GM23338 (cell line): ENCODE results near the gene EEPD1. TPM values are rescaled to one million over a fixed set of nuclear protein-coding genes. Genes with fewer than 3 reads are reported as not detected.

Source experiments
- ATAC-seq: fragments of 200-7000 bp; cut with Tn5 transposase; 3 replicates; pipeline ENCODE4 v1.9.1; 2020
- DNase-seq: peaks from one replicate; pipeline ENCODE4 v3.0.0-alpha.2; 2015; ENCODE audit warnings: low spot score
- H2AFZ ChIP-seq: fragments of 200-600 bp; sonication (generic); 2 replicates; pipeline ENCODE4 v1.8.0; 2016; ENCODE audit warnings: antibody characterized with exemption, mild to moderate bottlenecking, moderate library complexity
- H3F3A ChIP-seq: fragments of 200-600 bp; sonication (generic); replicated peaks from 2 replicates; pipeline ENCODE4 v1.8.0; 2017; ENCODE audit warnings: antibody characterized with exemption, mixed run types, low read depth
- H3K27ac ChIP-seq: fragments of 200-600 bp; sonication (generic); 2 replicates; pipeline ENCODE4 v1.6.1; 2016; ENCODE audit warnings: low read depth
- H3K27me3 ChIP-seq: fragments of 200-600 bp; sonication (generic); 2 replicates; pipeline ENCODE4 v1.8.0; 2016; ENCODE audit warnings: mild to moderate bottlenecking, mixed run types, moderate library complexity; ENCODE audit not compliant: insufficient read depth
- H3K36me3 ChIP-seq: fragments of 200-600 bp; sonication (generic); 2 replicates; pipeline ENCODE4 v1.8.0; 2016; ENCODE audit warnings: mild to moderate bottlenecking; ENCODE audit not compliant: insufficient read depth
- H3K4me1 ChIP-seq: fragments of 200-600 bp; sonication (generic); 2 replicates; pipeline ENCODE4 v1.8.0; 2016; ENCODE audit warnings: mild to moderate bottlenecking, moderate library complexity; ENCODE audit not compliant: insufficient read depth
- H3K4me2 ChIP-seq: fragments of 200-600 bp; sonication (generic); 2 replicates; pipeline ENCODE4 v1.7.1; 2017; ENCODE audit warnings: mixed run types
- H3K4me3 ChIP-seq: fragments of 200-600 bp; sonication (generic); 2 replicates; pipeline ENCODE4 v1.6.1; 2016; ENCODE audit warnings: mixed run types
- H3K79me2 ChIP-seq: fragments of 200-600 bp; sonication (generic); replicated peaks from 2 replicates; pipeline ENCODE4 v1.8.0; 2017; ENCODE audit warnings: mild to moderate bottlenecking; ENCODE audit not compliant: insufficient read depth
- H3K9me2 ChIP-seq: fragments of 200-600 bp; sonication (generic); 2 replicates; pipeline ENCODE4 v1.8.0; 2017; ENCODE audit not compliant: insufficient read depth
- H4K20me1 ChIP-seq: fragments of 200-600 bp; sonication (generic); replicated peaks from 2 replicates; pipeline ENCODE4 v1.8.0; 2017; ENCODE audit warnings: mild to moderate bottlenecking; ENCODE audit not compliant: insufficient read depth
- H3K27ac Mint-ChIP-seq: 2 replicates; pipeline ENCODE4 v1.8.0; 2020; ENCODE audit warnings: inconsistent platforms, mild to moderate bottlenecking, moderate library complexity, mixed read lengths
- H3K27me3 Mint-ChIP-seq: 3 replicates; pipeline ENCODE4 v1.8.0; 2022; ENCODE audit warnings: low read depth, mild to moderate bottlenecking, moderate library complexity, mixed read lengths, inconsistent platforms; ENCODE audit not compliant: insufficient read depth, poor library complexity
- H3K36me3 Mint-ChIP-seq: 3 replicates; pipeline ENCODE4 v1.8.0; 2021; ENCODE audit warnings: low read depth, mild to moderate bottlenecking, inconsistent platforms, moderate library complexity, mixed read lengths
- H3K4me1 Mint-ChIP-seq: 3 replicates; pipeline ENCODE4 v1.8.0; 2020; ENCODE audit warnings: mild to moderate bottlenecking, inconsistent platforms, mixed read lengths
- H3K4me3 Mint-ChIP-seq: 3 replicates; pipeline ENCODE4 v1.8.0; 2021; ENCODE audit warnings: moderate library complexity, mild to moderate bottlenecking, inconsistent platforms, mixed read lengths
- H3K9me3 Mint-ChIP-seq: 3 replicates; pipeline ENCODE4 v1.8.0; 2020; ENCODE audit warnings: moderate library complexity, mild to moderate bottlenecking, inconsistent platforms, mixed read lengths
- CREB1 ChIP-seq: fragments of 250-450 bp; sonication (Bioruptor Pico); IDR thresholded peaks from 2 replicates; pipeline ENCODE4 v1.5.0; 2020; ENCODE audit warnings: low read depth, mild to moderate bottlenecking, moderate library complexity
- CTCF ChIP-seq, 2 experiments: fragments of 200-600 bp in 1 of 2; sonication (generic) in 1 of 2; conservative IDR thresholded peaks; 2 replicates each; pipeline versions ENCODE4 v1.5.1 to v1.6.1; 2016 to 2017; ENCODE audit warnings: antibody characterized with exemption in 2 of 2, low read depth in 2 of 2, mild to moderate bottlenecking in 2 of 2, moderate library complexity in 1 of 2
- ETS1 ChIP-seq: IDR thresholded peaks from 2 replicates; pipeline ENCODE4 v1.6.1; 2016; ENCODE audit warnings: antibody characterized with exemption
- EZH2 ChIP-seq: fragments of 200-600 bp; sonication (generic); IDR thresholded peaks from one replicate; pipeline ENCODE4 v1.8.0; 2017; ENCODE audit warnings: antibody characterized with exemption, mild to moderate bottlenecking, low read depth; ENCODE audit not compliant: unreplicated experiment
- EZH2phosphoT487 ChIP-seq: fragments of 200-600 bp; sonication (generic); IDR thresholded peaks from one replicate; pipeline ENCODE4 v1.8.1; 2018; ENCODE audit warnings: antibody characterized with exemption; ENCODE audit not compliant: unreplicated experiment
- JUNB ChIP-seq: IDR thresholded peaks from one replicate; pipeline ENCODE4 v1.6.1; 2016; ENCODE audit warnings: antibody characterized with exemption; ENCODE audit not compliant: unreplicated experiment
- NANOG ChIP-seq: IDR thresholded peaks from 2 replicates; pipeline ENCODE4 v1.6.1; 2016; ENCODE audit warnings: antibody characterized with exemption, borderline replicate concordance
- POLR2AphosphoS5 ChIP-seq: IDR thresholded peaks from 2 replicates; pipeline ENCODE4 v1.6.1; 2016; ENCODE audit warnings: antibody characterized with exemption, low read depth
- REST ChIP-seq: IDR thresholded peaks from one replicate; pipeline ENCODE4 v1.6.1; 2018; ENCODE audit warnings: antibody characterized with exemption; ENCODE audit not compliant: unreplicated experiment
- STAT1 ChIP-seq: IDR thresholded peaks from one replicate; pipeline ENCODE4 v1.6.1; 2016; ENCODE audit warnings: antibody characterized with exemption; ENCODE audit not compliant: unreplicated experiment
- ZNF114 ChIP-seq: fragments of 250-450 bp; sonication (Bioruptor Pico); IDR thresholded peaks from 2 replicates; pipeline ENCODE4 v1.5.0; 2020; ENCODE audit warnings: mild to moderate bottlenecking, moderate library complexity
- ZNF331 ChIP-seq: fragments of 250-450 bp; sonication (Bioruptor Pico); IDR thresholded peaks from 2 replicates; pipeline ENCODE4 v1.5.0; 2020; ENCODE audit warnings: low read depth, mild to moderate bottlenecking, moderate library complexity
- polyA plus RNA-seq: library from polyadenylated mRNA; unstranded; fragments of >200 nt; fragmentation: Nextera tagmentation; extraction: Ambion mirVana; gene quantifications from 2 replicates; pipeline ENCODE4 v1.2.1, GENCODE V29; 2016
- total RNA-seq: library from RNA; depleted of rRNA; stranded (reverse); fragments of >200 nt; shearing (Covaris generic); gene quantifications from 2 replicates; pipeline ENCODE4 v1.2.3, GENCODE V29; 2014
- TF ChIP-seq, protein P1 (sequence below): fragments of 250-450 bp; sonication (Bioruptor Pico); IDR thresholded peaks from 2 replicates; pipeline ENCODE4 v1.5.0; 2020; ENCODE audit warnings: mild to moderate bottlenecking, moderate library complexity

Gene EEPD1
- total and polyA plus RNA-seq, 2 experiments from 2014 or later, result 4.1 to 17.1 TPM

- H3K27ac ChIP-seq, result no peak overlapping the region
- no peak overlapping the region for H3K4me2 ChIP-seq
- Mint-ChIP-seq H3K27ac (no peak overlapping the region), H3K36me3 (peaks cover 5% of the 10 kb centered on the region; the same call in 2 of the 3 replicates), H3K27me3 (peaks cover 11% of the 10 kb centered on the region), H3K9me3 (no peaks in the 10 kb centered on the region), H3K4me3 (no peak overlapping the region), H3K4me1 (peaks cover 19% of the 10 kb centered on the region)
- 0 out of 2 replicates have a peak, but pooled peaks cover 5% of the 10 kb centered on the region for H3K9me2 ChIP-seq
- no peak overlapping the region for H2AFZ ChIP-seq
- no peak overlapping the region for H3K4me3 ChIP-seq
- H3K36me3 ChIP-seq, result no peaks in the 10 kb centered on the region
- no peaks in the 10 kb centered on the region for H3F3A ChIP-seq
- no peaks in the 10 kb centered on the region for H3K4me1 ChIP-seq
- DNase-seq, result no peak
- no peaks in the 10 kb centered on the region for H3K27me3 ChIP-seq
- H4K20me1 ChIP-seq, result no peaks in the 10 kb centered on the region
- no peak for ATAC-seq
- no peaks in the 10 kb centered on the region for H3K79me2 ChIP-seq
- TF ChIP-seq EZH2, result no peak
- TF ChIP-seq ZNF114 (CRISPR knock-in tag), result no peak
- no peak for TF ChIP-seq CREB1 (CRISPR knock-in tag)
- TF ChIP-seq ETS1, result no peak
- no peak for TF ChIP-seq ZNF331 (CRISPR knock-in tag)
- TF ChIP-seq REST, result no peak
- TF ChIP-seq POLR2AphosphoS5, result no peak
- TF ChIP-seq, protein P1, sequence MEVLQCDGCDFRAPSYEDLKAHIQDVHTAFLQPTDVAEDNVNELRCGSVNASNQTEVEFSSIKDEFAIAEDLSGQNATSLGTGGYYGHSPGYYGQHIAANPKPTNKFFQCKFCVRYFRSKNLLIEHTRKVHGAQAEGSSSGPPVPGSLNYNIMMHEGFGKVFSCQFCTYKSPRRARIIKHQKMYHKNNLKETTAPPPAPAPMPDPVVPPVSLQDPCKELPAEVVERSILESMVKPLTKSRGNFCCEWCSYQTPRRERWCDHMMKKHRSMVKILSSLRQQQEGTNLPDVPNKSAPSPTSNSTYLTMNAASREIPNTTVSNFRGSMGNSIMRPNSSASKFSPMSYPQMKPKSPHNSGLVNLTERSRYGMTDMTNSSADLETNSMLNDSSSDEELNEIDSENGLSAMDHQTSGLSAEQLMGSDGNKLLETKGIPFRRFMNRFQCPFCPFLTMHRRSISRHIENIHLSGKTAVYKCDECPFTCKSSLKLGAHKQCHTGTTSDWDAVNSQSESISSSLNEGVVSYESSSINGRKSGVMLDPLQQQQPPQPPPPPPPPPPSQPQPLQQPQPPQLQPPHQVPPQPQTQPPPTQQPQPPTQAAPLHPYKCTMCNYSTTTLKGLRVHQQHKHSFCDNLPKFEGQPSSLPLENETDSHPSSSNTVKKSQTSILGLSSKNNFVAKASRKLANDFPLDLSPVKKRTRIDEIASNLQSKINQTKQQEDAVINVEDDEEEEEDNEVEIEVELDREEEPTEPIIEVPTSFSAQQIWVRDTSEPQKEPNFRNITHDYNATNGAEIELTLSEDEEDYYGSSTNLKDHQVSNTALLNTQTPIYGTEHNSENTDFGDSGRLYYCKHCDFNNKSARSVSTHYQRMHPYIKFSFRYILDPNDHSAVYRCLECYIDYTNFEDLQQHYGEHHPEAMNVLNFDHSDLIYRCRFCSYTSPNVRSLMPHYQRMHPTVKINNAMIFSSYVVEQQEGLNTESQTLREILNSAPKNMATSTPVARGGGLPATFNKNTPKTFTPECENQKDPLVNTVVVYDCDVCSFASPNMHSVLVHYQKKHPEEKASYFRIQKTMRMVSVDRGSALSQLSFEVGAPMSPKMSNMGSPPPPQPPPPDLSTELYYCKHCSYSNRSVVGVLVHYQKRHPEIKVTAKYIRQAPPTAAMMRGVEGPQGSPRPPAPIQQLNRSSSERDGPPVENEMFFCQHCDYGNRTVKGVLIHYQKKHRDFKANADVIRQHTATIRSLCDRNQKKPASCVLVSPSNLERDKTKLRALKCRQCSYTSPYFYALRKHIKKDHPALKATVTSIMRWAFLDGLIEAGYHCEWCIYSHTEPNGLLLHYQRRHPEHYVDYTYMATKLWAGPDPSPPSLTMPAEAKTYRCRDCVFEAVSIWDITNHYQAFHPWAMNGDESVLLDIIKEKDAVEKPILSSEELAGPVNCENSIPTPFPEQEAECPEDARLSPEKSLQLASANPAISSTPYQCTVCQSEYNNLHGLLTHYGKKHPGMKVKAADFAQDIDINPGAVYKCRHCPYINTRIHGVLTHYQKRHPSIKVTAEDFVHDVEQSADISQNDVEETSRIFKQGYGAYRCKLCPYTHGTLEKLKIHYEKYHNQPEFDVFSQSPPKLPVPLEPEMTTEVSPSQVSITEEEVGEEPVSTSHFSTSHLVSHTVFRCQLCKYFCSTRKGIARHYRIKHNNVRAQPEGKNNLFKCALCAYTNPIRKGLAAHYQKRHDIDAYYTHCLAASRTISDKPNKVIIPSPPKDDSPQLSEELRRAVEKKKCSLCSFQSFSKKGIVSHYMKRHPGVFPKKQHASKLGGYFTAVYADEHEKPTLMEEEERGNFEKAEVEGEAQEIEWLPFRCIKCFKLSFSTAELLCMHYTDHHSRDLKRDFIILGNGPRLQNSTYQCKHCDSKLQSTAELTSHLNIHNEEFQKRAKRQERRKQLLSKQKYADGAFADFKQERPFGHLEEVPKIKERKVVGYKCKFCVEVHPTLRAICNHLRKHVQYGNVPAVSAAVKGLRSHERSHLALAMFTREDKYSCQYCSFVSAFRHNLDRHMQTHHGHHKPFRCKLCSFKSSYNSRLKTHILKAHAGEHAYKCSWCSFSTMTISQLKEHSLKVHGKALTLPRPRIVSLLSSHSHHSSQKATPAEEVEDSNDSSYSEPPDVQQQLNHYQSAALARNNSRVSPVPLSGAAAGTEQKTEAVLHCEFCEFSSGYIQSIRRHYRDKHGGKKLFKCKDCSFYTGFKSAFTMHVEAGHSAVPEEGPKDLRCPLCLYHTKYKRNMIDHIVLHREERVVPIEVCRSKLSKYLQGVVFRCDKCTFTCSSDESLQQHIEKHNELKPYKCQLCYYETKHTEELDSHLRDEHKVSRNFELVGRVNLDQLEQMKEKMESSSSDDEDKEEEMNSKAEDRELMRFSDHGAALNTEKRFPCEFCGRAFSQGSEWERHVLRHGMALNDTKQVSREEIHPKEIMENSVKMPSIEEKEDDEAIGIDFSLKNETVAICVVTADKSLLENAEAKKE (CRISPR knock-in tag), result no peak
- TF ChIP-seq STAT1, result no peak
- TF ChIP-seq NANOG, result no peak
- no peak for TF ChIP-seq CTCF (conservative IDR thresholded peaks at IDR 0.05; ENCODE audit: low read depth in 2 of 2)
- TF ChIP-seq JUNB, result no peak
- no peak for TF ChIP-seq EZH2phosphoT487
Observed at GRCh38 chr7:36306722-36307121, 153.7 kb downstream of the EEPD1 start.
